Sigmoid colon (tissue), 7 donors: Measurements from ENCODE around the gene LCN2. TPM values are rescaled to one million over a fixed set of nuclear protein-coding genes. Genes with fewer than 3 reads are reported as not detected.

Source experiments
- DNase-seq: peaks from one replicate; pipeline ENCODE4 v3.0.0-alpha.2; 2019
- H3K27ac ChIP-seq, 4 donors: fragments of 200-600 bp; sonication (generic); one replicate each; pipeline ENCODE4 v1.5.1; 2016 to 2019; ENCODE audit warnings: mild to moderate bottlenecking in 1 of 4
- H3K27me3 ChIP-seq, 3 donors: fragments of 200-600 bp; sonication (generic); one replicate each; pipeline ENCODE4 v1.5.1; 2019; ENCODE audit warnings: mild to moderate bottlenecking in 1 of 3
- H3K36me3 ChIP-seq, 4 donors: fragments of 200-600 bp; sonication (generic); one replicate each; pipeline ENCODE4 v1.5.1; 2016 to 2019
- H3K4me1 ChIP-seq, 4 donors: fragments of 200-600 bp; sonication (generic); one replicate each; pipeline ENCODE4 v1.5.1; 2017 to 2019
- H3K4me3 ChIP-seq, 4 donors: fragments of 200-600 bp; sonication (generic); one replicate each; pipeline ENCODE4 v1.5.1; 2017 to 2019; ENCODE audit warnings: mild to moderate bottlenecking in 2 of 4, moderate library complexity in 1 of 4
- H3K9me3 ChIP-seq, 4 donors: fragments of 200-600 bp in 3 of 4; sonication (generic) in 3 of 4; one replicate each; pipeline versions ENCODE4 v1.5.1 to v1.6.1; 2013 to 2019
- CTCF ChIP-seq, 4 experiments: fragments of 450-650 bp in 3 of 4; fragments of 200-600 bp in 1 of 4; IDR thresholded peaks; one replicate each; pipeline ENCODE4 v1.5.1; 2016 to 2019; ENCODE audit warnings: antibody characterized with exemption in 4 of 4, mild to moderate bottlenecking in 3 of 4, moderate library complexity in 2 of 4
- EP300 ChIP-seq, 4 donors: sonication (generic); formaldehyde crosslinking; IDR thresholded peaks; one replicate each; pipeline ENCODE4 v1.6.1; 2017; ENCODE audit warnings: antibody characterized with exemption in 4 of 4
- POLR2A ChIP-seq, 2 donors: fragments of 450-650 bp; IDR thresholded peaks; one replicate each; pipeline ENCODE4 v1.6.1; 2016; ENCODE audit warnings: antibody characterized with exemption in 2 of 2, mild to moderate bottlenecking in 2 of 2, moderate library complexity in 2 of 2
- POLR2AphosphoS5 ChIP-seq, 4 donors: sonication (generic); formaldehyde crosslinking; IDR thresholded peaks; one replicate each; pipeline ENCODE4 v1.6.1; 2017; ENCODE audit warnings: antibody characterized with exemption in 4 of 4
- WGBS, 2 donors: extraction: QIAGEN DNeasy Blood & Tissue Kit; methylation state at CpG; one replicate each; pipeline ENCODE4 v1.1.7; 2013; 5-methylcytosine and 5-hydroxymethylcytosine counted together
- intact Hi-C: fragments of 100-400 bp; cut with DNase I; formaldehyde crosslinking; loops from one replicate; pipeline ENCODE4 v1.15.1; 2023
- polyA plus RNA-seq, 3 donors: library from polyadenylated mRNA; stranded (reverse); fragments of 200-250 nt; gene quantifications; one replicate each; pipeline ENCODE4 v1.2.3, GENCODE V29; 2013
- total RNA-seq, 4 donors: library from RNA; depleted of rRNA; stranded (reverse); fragments of >200 nt; gene quantifications; one replicate each; pipeline ENCODE4 v1.1.0, GENCODE V29; 2016
- donor health status: healthy with polysubstance abuse.
- donor health status: Bipolar disorder and iron deficiency.
- donor health status: healthy.

Gene LCN2
- total and polyA plus RNA-seq, 7 donors, result 9.6 to 1,818 (median 79.8) TPM; not detected in 4

GRCh38 chr9:128118971-128119665 lies 30.1 kb upstream of the LCN2 start:
- intact Hi-C loops, result loop anchor here (5.0 kb wide), 1 partner anchor 82 kb away; no protein-coding TSS in a partner anchor
- TF ChIP-seq POLR2AphosphoS5 (IDR thresholded peaks at IDR 0.05), result no peak
- TF ChIP-seq CTCF (IDR thresholded peaks at IDR 0.05), result no peak
- no peak for TF ChIP-seq EP300 (IDR thresholded peaks at IDR 0.05)
- no peak for TF ChIP-seq POLR2A (IDR thresholded peaks at IDR 0.05)
- H3K36me3 ChIP-seq, result peaks cover 16 to 48% (median 25%) of the 10 kb centered on the region in 4 donors
- WGBS, 2 donors, result 77 to 86% methylated on average over 15 of the region's 15 CpGs
- peak; percentile 53 for DNase-seq
- H3K9me3 ChIP-seq, result no peaks in the 10 kb centered on the region
- peaks cover 0 to 7% (median 6%) of the 10 kb centered on the region in 4 donors for H3K4me1 ChIP-seq
- H3K4me3 ChIP-seq, result no peak overlapping the region
- no peak overlapping the region for H3K27ac ChIP-seq
- H3K27me3 ChIP-seq, result no peaks in the 10 kb centered on the region

GRCh38 chr9:128120061-128120740 lies 29.1 kb upstream of the LCN2 start:
- intact Hi-C loops, result no loop called here
- Histone ChIP-seq H3K9me3 (no peaks in the 10 kb centered on the region), H3K4me1 (peaks cover 0 to 14% (median 10%) of the 10 kb centered on the region in 4 donors), H3K4me3 (no peak overlapping the region), H3K27ac (no peak overlapping the region), H3K27me3 (no peaks in the 10 kb centered on the region), H3K36me3 (peaks cover 21 to 48% (median 28%) of the 10 kb centered on the region in 4 donors)
- DNase-seq, result peak; percentile 64
- WGBS, 2 donors, result 83 to 91% methylated on average over 20 of the region's 20 CpGs
- TF ChIP-seq POLR2AphosphoS5 (IDR thresholded peaks at IDR 0.05) (no peak), POLR2A (IDR thresholded peaks at IDR 0.05) (no peak), CTCF (IDR thresholded peaks at IDR 0.05) (no peak), EP300 (IDR thresholded peaks at IDR 0.05) (no peak)

GRCh38 chr9:128120741-128121465 lies 28.4 kb upstream of the LCN2 start:
- Histone ChIP-seq H3K4me1 (peaks cover 0 to 21% (median 18%) of the 10 kb centered on the region in 4 donors), H3K27ac (no peak overlapping the region), H3K4me3 (no peak overlapping the region), H3K36me3 (peaks cover 21 to 48% (median 28%) of the 10 kb centered on the region in 4 donors), H3K9me3 (no peaks in the 10 kb centered on the region), H3K27me3 (no peaks in the 10 kb centered on the region)
- WGBS, 2 donors, result 86 to 91% methylated on average over 29 of the region's 29 CpGs
- TF ChIP-seq POLR2AphosphoS5 (IDR thresholded peaks at IDR 0.05), result no peak
- DNase-seq, result peak; percentile 46
- intact Hi-C loops, result no loop called here

- TF ChIP-seq EP300 (IDR thresholded peaks at IDR 0.05), result no peak
- no peak for TF ChIP-seq CTCF (IDR thresholded peaks at IDR 0.05)
- TF ChIP-seq POLR2AphosphoS5 (IDR thresholded peaks at IDR 0.05), result no peak
- no peak for TF ChIP-seq POLR2A (IDR thresholded peaks at IDR 0.05)
- Histone ChIP-seq H3K4me1 (peaks cover 0 to 27% (median 23%) of the 10 kb centered on the region in 4 donors), H3K27ac (no peak overlapping the region), H3K27me3 (no peaks in the 10 kb centered on the region), H3K36me3 (peaks cover 21 to 48% (median 28%) of the 10 kb centered on the region in 4 donors), H3K4me3 (no peak overlapping the region), H3K9me3 (no peaks in the 10 kb centered on the region)
- no peak for DNase-seq
- WGBS, 2 donors, result 91 to 96% methylated on average over 5 of the region's 5 CpGs
- intact Hi-C loops, result no loop called here
Observed at GRCh38 chr9:128121466-128121810, 27.8 kb upstream of the LCN2 start.
